ENCODE measurements around the gene HTN3.
"Not testable (repeated sequence)": the region's sequence is repeated elsewhere in the genome, so short reads cannot be mapped to it uniquely, and the experiment has no call there.

The HTN3 gene

GRCh38 chr4:70028159-70028558, at the start of gene HTN3:
TSS of gene HTN3 (plus strand) at chr4:70028459. CDS start at chr4:70030741, 2,282 bp downstream.
- not testable (repeated sequence) for DNase-seq

- DNase-seq = no peak
Observed at GRCh38 chr4:69984030-69984443, 44.2 kb upstream of the HTN3 start.

DNA sequence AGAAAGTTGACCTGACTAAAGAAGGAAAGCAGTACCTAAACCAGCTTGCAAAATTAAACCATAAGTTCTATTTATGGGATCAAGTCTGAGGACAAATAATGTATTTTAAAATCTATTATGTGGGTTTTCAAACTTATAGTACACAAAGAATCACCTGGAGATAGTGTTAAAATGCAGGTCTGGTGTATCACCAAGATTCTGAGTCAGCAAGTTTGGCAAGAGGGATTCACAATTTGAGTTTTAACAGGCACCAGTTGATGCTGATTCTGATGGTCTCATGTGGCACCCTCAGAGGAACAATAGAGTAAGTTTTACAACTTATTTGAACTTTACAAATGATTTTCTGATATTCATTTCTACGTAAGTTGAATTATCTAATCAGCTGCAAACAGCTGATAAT, 41.6 kb upstream of the HTN3 start:
- DNase-seq = no peak

- DNase-seq = no peak
Observed at GRCh38 chr4:69991016-69991415, 37.2 kb upstream of the HTN3 start.

- no peak for DNase-seq
Observed at GRCh38 chr4:69994782-69995181, 33.5 kb upstream of the HTN3 start.

DNA sequence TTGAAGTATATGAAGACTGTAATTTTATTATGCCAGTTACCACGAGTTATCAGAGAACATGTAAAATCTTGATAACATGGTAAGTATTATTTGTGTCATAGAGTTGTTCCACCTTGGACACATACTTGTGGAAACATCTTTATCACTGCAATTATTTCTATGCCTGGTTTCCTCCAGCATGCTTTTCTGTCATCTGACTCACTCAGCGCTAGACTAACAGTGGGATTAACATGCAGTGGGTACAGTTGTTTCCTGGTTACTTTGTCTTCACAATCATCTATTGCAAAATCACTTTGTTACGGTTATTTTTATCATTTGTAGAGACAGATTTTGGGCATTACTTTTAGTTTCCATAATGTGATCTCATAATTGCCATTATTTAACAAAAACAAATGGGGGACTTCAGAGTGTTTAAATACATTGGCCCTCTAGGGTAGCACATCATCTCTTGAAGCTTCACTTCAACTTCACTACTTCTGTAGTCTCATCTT, 32.7 kb upstream of the HTN3 start, which contains the start of gene STATH:
STATH (plus strand) TSS at position 441 of the 491 bp plus-strand sequence. CDS start 2,472 bp downstream, outside the sequence.
- DNase-seq = no peak

DNA sequence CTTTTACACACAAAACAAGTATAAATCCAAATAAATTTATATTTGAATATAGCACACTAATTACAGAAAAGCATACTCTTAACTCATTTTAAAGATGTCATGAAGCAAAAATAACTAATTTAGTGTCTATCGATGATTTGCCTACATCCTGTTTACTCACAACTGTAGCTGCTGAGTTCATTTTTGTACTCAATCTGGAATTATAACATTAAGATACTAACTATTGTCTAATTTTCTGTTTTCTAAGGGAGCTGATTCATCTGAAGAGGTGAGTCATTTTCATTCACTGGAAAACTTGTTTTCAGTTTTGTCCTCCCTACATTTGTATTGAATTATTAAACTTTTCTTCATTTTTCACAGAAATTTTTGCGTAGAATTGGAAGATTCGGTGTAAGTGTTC, 28.8 kb upstream of the HTN3 start:
- DNase-seq = no peak

DNA sequence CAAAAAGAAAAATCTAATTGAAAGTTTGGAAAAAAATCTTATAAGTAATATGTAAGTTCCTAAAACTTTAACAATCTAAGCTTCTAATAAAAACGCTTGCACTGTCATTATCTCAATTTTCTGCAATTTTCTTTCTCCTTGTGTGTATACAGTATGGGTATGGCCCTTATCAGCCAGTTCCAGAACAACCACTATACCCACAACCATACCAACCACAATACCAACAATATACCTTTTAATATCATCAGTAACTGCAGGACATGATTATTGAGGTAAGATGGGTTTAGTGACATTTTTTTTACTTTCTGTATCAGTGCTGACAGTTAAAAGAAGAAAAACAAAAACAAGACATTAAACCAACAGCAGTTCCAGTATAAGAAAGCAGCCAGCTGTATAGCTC, 27.5 kb upstream of the HTN3 start:
- no peak for DNase-seq

DNA sequence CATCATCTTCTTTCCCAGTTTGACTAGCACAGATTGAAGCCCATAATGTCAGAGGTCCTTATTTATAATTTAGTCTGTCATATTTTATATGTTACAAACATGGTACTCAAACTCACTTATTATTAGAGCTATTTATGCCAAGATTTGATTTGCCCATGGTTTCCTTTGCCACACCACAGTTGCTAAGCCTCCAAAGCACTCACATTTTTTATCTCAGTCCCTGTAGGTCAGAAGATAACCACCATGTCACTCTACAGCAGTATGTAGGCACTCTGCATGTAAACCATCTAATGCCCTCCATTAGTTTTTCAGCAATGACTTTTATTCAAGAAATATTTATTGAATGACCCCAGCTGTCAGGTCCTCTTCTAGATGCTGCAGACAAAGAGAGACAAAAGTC, 25.8 kb upstream of the HTN3 start:
- no peak for DNase-seq

DNA sequence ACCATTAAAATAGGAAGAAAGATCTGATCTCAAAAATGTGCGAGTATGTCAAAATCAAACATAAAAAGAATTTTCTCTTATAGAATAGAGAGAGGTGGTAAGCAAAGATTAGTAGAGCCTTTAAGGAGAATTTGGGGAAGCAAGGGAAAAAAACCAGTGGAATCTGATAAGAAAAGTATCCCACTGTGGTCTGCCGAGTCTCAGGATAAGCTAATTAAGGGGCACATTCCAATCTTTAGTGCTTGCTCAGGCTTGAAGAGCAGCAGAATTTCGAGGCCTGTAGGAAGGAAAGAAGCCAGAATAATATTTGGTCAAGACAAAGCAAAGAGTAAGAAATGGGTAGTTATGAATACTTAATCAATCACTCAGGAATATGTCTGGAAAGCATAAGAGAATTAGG, 19.5 kb upstream of the HTN3 start:
- no peak for DNase-seq

- not testable (repeated sequence) for DNase-seq
Observed at GRCh38 chr4:70019006-70019405, 9.3 kb upstream of the HTN3 start.

DNA sequence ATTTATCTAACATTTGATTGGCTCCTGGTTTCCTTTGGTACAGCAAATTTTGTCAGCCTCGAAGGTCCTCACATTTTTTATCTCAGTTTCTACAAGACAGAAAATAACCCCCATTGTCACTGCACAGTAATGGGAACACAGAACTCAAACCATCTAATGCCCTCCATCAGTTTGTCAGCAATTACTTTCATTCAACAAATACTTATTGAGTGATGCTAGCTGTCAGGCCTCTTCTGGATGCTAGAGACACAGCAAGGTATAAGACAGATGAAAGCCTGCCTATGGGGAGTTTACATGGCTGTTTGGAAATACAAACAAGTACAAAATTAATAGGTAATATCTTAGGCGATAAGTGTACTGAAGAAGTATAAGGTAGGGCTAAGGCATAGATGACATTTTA, 5.0 kb upstream of the HTN3 start:
- DNase-seq = no peak

DNA sequence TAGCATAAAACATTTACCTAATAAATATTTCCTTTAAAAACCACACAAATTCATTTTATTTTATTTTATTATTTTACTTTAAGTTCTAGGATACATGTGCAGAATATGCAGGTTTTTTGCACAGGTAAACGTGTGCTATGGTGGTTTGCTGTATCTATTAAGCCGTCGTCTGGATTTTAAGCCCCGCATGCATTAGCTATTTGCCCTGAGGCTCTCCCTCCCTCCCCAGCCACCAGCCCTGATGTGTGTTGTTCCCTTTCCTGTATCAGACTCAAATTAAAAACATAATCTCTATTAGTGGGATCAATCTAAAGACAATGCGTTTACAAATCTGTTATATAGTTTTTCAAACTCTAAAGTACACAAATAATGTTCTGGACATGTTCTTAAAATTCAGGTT, 1.2 kb upstream of the HTN3 start:
- DNase-seq = no peak

- DNase-seq = not testable (repeated sequence)
Observed at GRCh38 chr4:70037559-70037958, 9.3 kb downstream of the HTN3 start.

- DNase-seq = not testable (repeated sequence)
Observed at GRCh38 chr4:70039928-70040327, 11.7 kb downstream of the HTN3 start.

- no peak for DNase-seq
Observed at GRCh38 chr4:70041652-70042286, 13.5 kb downstream of the HTN3 start.

DNA sequence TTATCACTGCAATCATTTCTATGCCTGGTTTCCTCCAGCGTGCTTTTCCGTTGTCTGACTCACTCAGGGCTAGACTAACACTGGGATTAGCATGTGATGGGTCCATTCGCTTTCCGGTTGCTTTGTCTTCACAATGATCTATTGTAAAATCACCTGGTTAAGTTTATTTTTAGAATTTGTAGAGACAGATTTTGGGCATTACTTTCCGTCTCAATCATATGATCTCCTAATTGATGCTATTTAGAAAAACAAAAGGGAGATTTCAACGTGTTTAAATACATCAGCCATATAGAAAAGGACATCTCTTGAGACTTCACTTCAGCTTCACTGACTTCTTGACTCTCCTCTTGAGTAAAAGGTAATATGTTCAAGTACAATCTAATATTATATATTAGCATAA, 21.9 kb downstream of the HTN3 start, which contains the start of gene HTN1:
HTN1 (plus strand) TSS at position 301 of the 400 bp plus-strand sequence. CDS start 2,639 bp downstream, outside the sequence.
- not testable (repeated sequence) for DNase-seq

DNA sequence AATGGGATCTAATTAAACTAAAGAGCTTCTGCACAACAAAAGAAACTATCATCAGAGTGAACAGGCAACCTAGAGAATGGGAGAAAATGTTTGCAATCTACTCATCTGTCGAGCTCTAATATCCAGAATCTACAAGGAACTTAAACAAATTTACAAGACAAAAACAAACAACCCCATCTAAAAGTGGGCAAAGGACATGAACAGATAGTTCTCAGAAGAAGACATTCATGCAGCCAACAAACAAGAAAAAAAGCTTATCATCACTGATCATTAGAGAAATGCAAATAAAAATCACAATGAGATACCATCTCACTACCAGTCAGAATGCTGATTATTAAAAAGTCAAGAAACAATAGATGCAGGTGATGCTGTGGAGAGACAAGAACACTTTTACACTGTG, 28.3 kb downstream of the HTN3 start:
- not testable (repeated sequence) for DNase-seq

GRCh38 chr4:70057651-70058050, 29.4 kb downstream of the HTN3 start:
- DNase-seq = no peak

DNA sequence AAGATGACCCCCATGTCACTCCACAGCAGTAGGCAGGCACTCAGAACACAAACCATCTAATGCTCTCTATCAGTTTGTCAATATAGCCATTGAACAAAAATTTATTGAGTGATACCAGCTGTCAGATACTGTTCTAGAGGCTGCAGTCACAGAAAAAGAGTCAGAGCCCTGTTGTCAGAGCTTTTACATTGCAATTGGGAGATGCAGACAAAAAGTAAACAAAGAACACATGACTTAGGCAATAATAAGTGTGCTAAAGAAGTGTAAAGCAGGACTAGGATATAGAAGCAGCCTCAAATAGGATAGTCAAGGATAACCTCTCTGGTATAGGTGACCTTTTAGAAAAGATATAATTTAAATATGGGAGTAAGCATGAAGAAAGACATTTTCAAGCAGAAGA, 30.9 kb downstream of the HTN3 start:
- DNase-seq = no peak

- DNase-seq = no peak
Observed at GRCh38 chr4:70062000-70062399, 33.7 kb downstream of the HTN3 start.

DNA sequence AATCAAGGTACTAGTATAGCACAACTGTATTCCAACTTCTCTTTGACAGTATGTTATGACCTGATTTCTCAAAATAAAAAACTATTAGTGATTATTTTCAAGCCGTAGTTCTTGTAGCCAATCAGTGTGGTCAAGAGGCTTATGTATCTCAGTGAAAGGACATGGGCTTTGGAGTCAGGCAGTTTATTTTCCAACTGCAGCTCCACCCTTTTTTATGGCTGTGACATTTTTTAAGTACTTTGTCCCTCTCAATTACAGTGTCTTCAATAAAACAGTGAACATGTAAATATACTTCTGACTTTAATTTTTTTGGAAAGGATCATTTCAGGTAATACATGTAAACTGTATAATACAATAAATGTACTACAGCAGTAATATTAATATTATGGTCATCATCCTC, 51.9 kb downstream of the HTN3 start:
- DNase-seq = no peak
